SU-DHL-6 (cell line): ENCODE results near the gene DLX4.

ENCODE experiments used
- H2AFZ ChIP-seq: fragments of 200-600 bp; sonication (generic); 2 replicates; pipeline ENCODE4 v1.6.1; 2014; ENCODE audit warnings: low read depth, mild to moderate bottlenecking, moderate library complexity, mixed read lengths, antibody characterized with exemption, low read length; ENCODE audit not compliant: severe bottlenecking
- H3F3A ChIP-seq: fragments of 200-600 bp; shearing (Covaris generic); 2 replicates; pipeline ENCODE4 v1.6.0; 2016; ENCODE audit warnings: antibody characterized with exemption, mild to moderate bottlenecking; ENCODE audit not compliant: insufficient read depth
- H3K27ac ChIP-seq: fragments of 200-600 bp; sonication (generic); 2 replicates; pipeline ENCODE4 v1.5.1; 2016; ENCODE audit warnings: low read depth, mild to moderate bottlenecking, low read length, moderate library complexity, mixed read lengths
- H3K27me3 ChIP-seq: fragments of 200-600 bp; sonication (generic), shearing (Covaris generic); 2 replicates; pipeline ENCODE4 v1.6.0; 2014; ENCODE audit warnings: mild to moderate bottlenecking, low read length
- H3K36me3 ChIP-seq: fragments of 200-600 bp; sonication (generic); 2 replicates; pipeline ENCODE4 v1.6.1; 2014; ENCODE audit warnings: mild to moderate bottlenecking, low read length, mixed read lengths
- H3K4me2 ChIP-seq: fragments of 300-600, 200-600 bp; shearing (Covaris generic), sonication (generic); 2 replicates; pipeline ENCODE4 v1.6.0; 2014; ENCODE audit warnings: low read length, low read depth, mild to moderate bottlenecking; ENCODE audit not compliant: poor library complexity, severe bottlenecking
- H3K4me3 ChIP-seq: fragments of 200-600 bp; sonication (generic); 2 replicates; pipeline ENCODE4 v1.5.1; 2014; ENCODE audit warnings: antibody characterized with exemption, low read length, mild to moderate bottlenecking, mixed read lengths; ENCODE audit not compliant: insufficient read depth, poor library complexity, severe bottlenecking
- H3K79me2 ChIP-seq: fragments of 200-600 bp; sonication (generic); 2 replicates; pipeline ENCODE4 v1.6.1; 2014; ENCODE audit warnings: mild to moderate bottlenecking, low read length, moderate library complexity; ENCODE audit not compliant: insufficient read depth
- H3K9ac ChIP-seq: fragments of 200-600 bp; sonication (generic); 2 replicates; pipeline ENCODE4 v1.7.0; 2014; ENCODE audit warnings: mild to moderate bottlenecking, low read length
- H3K9me2 ChIP-seq: fragments of 200-600 bp; sonication (generic); replicated peaks from 2 replicates; pipeline ENCODE4 v1.6.1; 2014; ENCODE audit warnings: low read length; ENCODE audit not compliant: insufficient read depth
- H3K9me3 ChIP-seq: fragments of 200-600 bp; sonication (generic); 2 replicates; pipeline ENCODE4 v1.6.1; 2014; ENCODE audit warnings: low read length, mixed read lengths; ENCODE audit not compliant: insufficient read depth
- H4K20me1 ChIP-seq: fragments of 200-600 bp; sonication (generic); 2 replicates; pipeline ENCODE4 v1.6.1; 2014; ENCODE audit warnings: low read depth, mild to moderate bottlenecking, antibody characterized with exemption, low read length, moderate library complexity, mixed read lengths
- EZH2phosphoT487 ChIP-seq: fragments of 200-600 bp; sonication (generic), shearing (Covaris generic); conservative IDR thresholded peaks from 2 replicates; pipeline ENCODE4 v1.6.1; 2018; ENCODE audit warnings: mild to moderate bottlenecking, antibody characterized with exemption, low read length, moderate library complexity, mixed read lengths
- TF ChIP-seq, protein P1 (sequence below): fragments of 200-600 bp; sonication (generic); IDR thresholded peaks from one replicate; pipeline ENCODE4 v1.5.1; 2017; ENCODE audit warnings: antibody characterized with exemption, mild to moderate bottlenecking, low read length, moderate library complexity; ENCODE audit not compliant: insufficient read depth, poor library complexity, severe bottlenecking

The DLX4 gene

GRCh38 chr17:49926886-49927285 is 42.1 kb upstream of the DLX4 start:
- Histone ChIP-seq H2AFZ (no peak overlapping the region), H3K79me2 (no peaks in the 10 kb centered on the region), H3K9me3 (no peaks in the 10 kb centered on the region), H3K27ac (no peak overlapping the region), H3K4me2 (no peak overlapping the region), H3K27me3 (no peaks in the 10 kb centered on the region), H3K9me2 (no peaks in the 10 kb centered on the region), H4K20me1 (no peaks in the 10 kb centered on the region), H3F3A (no peaks in the 10 kb centered on the region), H3K36me3 (no peaks in the 10 kb centered on the region), H3K4me3 (no peak overlapping the region), H3K9ac (no peak overlapping the region)
- TF ChIP-seq EZH2phosphoT487, result no peak
- TF ChIP-seq, protein P1, sequence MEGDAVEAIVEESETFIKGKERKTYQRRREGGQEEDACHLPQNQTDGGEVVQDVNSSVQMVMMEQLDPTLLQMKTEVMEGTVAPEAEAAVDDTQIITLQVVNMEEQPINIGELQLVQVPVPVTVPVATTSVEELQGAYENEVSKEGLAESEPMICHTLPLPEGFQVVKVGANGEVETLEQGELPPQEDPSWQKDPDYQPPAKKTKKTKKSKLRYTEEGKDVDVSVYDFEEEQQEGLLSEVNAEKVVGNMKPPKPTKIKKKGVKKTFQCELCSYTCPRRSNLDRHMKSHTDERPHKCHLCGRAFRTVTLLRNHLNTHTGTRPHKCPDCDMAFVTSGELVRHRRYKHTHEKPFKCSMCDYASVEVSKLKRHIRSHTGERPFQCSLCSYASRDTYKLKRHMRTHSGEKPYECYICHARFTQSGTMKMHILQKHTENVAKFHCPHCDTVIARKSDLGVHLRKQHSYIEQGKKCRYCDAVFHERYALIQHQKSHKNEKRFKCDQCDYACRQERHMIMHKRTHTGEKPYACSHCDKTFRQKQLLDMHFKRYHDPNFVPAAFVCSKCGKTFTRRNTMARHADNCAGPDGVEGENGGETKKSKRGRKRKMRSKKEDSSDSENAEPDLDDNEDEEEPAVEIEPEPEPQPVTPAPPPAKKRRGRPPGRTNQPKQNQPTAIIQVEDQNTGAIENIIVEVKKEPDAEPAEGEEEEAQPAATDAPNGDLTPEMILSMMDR, result no peak

- no peak overlapping the region for H2AFZ ChIP-seq
- no peaks in the 10 kb centered on the region for H3K9me3 ChIP-seq
- no peak overlapping the region for H3K4me2 ChIP-seq
- no peaks in the 10 kb centered on the region for H3K79me2 ChIP-seq
- no peak overlapping the region for H3K27ac ChIP-seq
- H3F3A ChIP-seq, result no peaks in the 10 kb centered on the region
- H3K4me3 ChIP-seq, result no peak overlapping the region
- no peaks in the 10 kb centered on the region for H4K20me1 ChIP-seq
- no peaks in the 10 kb centered on the region for H3K27me3 ChIP-seq
- H3K9ac ChIP-seq, result no peak overlapping the region
- TF ChIP-seq, protein P1, result no peak
- no peak for TF ChIP-seq EZH2phosphoT487
- no peaks in the 10 kb centered on the region for H3K36me3 ChIP-seq
- H3K9me2 ChIP-seq, result no peaks in the 10 kb centered on the region
Measured at GRCh38 chr17:49928126-49928800, 40.7 kb upstream of the DLX4 start.

- no peak overlapping the region for H2AFZ ChIP-seq
- H4K20me1 ChIP-seq, result no peaks in the 10 kb centered on the region
- no peaks in the 10 kb centered on the region for H3K9me3 ChIP-seq
- no peaks in the 10 kb centered on the region for H3K79me2 ChIP-seq
- H3K9ac ChIP-seq, result no peak overlapping the region
- no peaks in the 10 kb centered on the region for H3K27me3 ChIP-seq
- H3K4me3 ChIP-seq, result no peak overlapping the region
- no peaks in the 10 kb centered on the region for H3K9me2 ChIP-seq
- H3K27ac ChIP-seq, result no peak overlapping the region
- H3F3A ChIP-seq, result no peaks in the 10 kb centered on the region
- H3K4me2 ChIP-seq, result no peak overlapping the region
- no peaks in the 10 kb centered on the region for H3K36me3 ChIP-seq
- TF ChIP-seq, protein P1, result no peak
- TF ChIP-seq EZH2phosphoT487, result no peak
Measured at GRCh38 chr17:49928837-49929475, 40.0 kb upstream of the DLX4 start.
